Measurements from ENCODE around the gene IP6K2.

DNA sequence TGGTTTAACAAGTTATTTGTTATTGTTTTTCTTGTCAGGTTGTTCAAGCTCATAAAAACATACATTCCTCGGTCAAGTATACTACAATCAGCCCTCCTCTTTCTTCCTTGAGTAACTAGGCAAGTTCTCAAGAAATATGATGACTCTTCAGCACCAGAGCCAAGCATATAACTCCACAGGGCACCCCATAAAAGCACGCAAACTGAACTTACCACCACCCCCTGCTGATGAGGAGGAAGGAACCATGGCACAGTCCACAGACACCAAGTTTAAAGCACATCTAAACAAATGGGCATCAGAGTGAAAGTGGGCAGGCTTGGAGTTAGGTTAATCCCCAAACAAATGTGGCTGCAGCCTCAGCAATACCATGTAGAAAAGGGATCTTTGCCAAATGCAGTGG is 5.3 kb downstream of the IP6K2 start:
- TF ChIP-seq, protein P1, sequence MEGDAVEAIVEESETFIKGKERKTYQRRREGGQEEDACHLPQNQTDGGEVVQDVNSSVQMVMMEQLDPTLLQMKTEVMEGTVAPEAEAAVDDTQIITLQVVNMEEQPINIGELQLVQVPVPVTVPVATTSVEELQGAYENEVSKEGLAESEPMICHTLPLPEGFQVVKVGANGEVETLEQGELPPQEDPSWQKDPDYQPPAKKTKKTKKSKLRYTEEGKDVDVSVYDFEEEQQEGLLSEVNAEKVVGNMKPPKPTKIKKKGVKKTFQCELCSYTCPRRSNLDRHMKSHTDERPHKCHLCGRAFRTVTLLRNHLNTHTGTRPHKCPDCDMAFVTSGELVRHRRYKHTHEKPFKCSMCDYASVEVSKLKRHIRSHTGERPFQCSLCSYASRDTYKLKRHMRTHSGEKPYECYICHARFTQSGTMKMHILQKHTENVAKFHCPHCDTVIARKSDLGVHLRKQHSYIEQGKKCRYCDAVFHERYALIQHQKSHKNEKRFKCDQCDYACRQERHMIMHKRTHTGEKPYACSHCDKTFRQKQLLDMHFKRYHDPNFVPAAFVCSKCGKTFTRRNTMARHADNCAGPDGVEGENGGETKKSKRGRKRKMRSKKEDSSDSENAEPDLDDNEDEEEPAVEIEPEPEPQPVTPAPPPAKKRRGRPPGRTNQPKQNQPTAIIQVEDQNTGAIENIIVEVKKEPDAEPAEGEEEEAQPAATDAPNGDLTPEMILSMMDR (IDR thresholded peaks at IDR 0.05): no peak
- no peak for TF ChIP-seq POLR2A (IDR thresholded peaks at IDR 0.05)

Measured in thyroid gland (tissue), 4 donors.